Left ventricle myocardium inferior (tissue), 1 donor: ENCODE results near the gene RAB37. TPM values are rescaled to one million over a fixed set of nuclear protein-coding genes. Genes with fewer than 3 reads are reported as not detected.

Experiments
- DNase-seq: peaks from one replicate; pipeline ENCODE4 v3.0.0-alpha.2; 2020
- H3K27ac ChIP-seq: fragments of 200-600 bp; replicated peaks from 2 replicates; pipeline ENCODE4 v1.8.0; 2021
- H3K27me3 ChIP-seq: fragments of 200-600 bp; 2 replicates; pipeline ENCODE4 v1.8.0; 2021; ENCODE audit warnings: low read depth
- H3K36me3 ChIP-seq: fragments of 200-600 bp; 2 replicates; pipeline ENCODE4 v1.8.0; 2021
- H3K4me1 ChIP-seq: fragments of 200-600 bp; 2 replicates; pipeline ENCODE4 v1.8.0; 2021
- H3K4me3 ChIP-seq: fragments of 200-600 bp; 2 replicates; pipeline ENCODE4 v1.8.0; 2021; ENCODE audit warnings: mild to moderate bottlenecking, moderate library complexity
- H3K9me3 ChIP-seq: fragments of 200-600 bp; replicated peaks from 2 replicates; pipeline ENCODE4 v1.8.0; 2021
- CTCF ChIP-seq: fragments of 200-600 bp; IDR thresholded peaks from 2 replicates; pipeline ENCODE4 v1.8.0; 2021; ENCODE audit warnings: antibody characterized with exemption, mild to moderate bottlenecking, borderline replicate concordance
- intact Hi-C: fragments of 100-400 bp; cut with micrococcal nuclease; formaldehyde crosslinking; loops from one replicate; pipeline ENCODE4 v1.11.0; 2022
- total RNA-seq: library from RNA; stranded (reverse); fragmentation: NEBNext Ultra II Directional; extraction: Animal tissue kit (Norgen Biotek cat#: 25700); gene quantifications from one replicate; pipeline ENCODE4 v1.2.1, GENCODE V29; 2021
- donor health status: DM: no; HTN: yes; CAD: no; lungs with severe emphysema.

RAB37 gene
- total RNA-seq, 1 donor from 2014 or later = 1.9 TPM

DNA sequence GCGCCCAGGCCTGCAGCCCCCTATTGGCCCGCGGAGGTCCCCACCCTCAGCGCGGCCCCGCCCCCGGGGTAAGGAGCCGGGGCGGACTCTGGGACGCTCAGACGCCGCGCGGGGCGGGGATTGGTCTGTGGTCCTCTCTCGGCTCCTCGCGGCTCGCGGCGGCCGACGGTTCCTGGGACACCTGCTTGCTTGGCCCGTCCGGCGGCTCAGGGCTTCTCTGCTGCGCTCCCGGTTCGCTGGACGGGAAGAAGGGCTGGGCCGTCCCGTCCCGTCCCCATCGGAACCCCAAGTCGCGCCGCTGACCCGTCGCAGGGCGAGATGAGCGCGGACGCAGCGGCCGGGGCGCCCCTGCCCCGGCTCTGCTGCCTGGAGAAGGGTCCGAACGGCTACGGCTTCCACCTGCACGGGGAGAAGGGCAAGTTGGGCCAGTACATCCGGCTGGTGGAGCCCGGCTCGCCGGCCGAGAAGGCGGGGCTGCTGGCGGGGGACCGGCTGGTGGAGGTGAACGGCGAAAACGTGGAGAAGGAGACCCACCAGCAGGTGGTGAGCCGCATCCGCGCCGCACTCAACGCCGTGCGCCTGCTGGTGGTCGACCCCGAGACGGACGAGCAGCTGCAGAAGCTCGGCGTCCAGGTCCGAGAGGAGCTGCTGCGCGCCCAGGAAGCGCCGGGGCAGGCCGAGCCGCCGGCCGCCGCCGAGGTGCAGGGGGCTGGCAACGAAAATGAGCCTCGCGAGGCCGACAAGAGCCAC lies 11.6 kb downstream of the RAB37 start, which contains the start of gene NHERF1:
NHERF1 (plus strand) TSS at position 100 of the 750 bp plus-strand sequence; CDS start at position 319, 219 bp downstream.
- peak; percentile 96 for DNase-seq
- TF ChIP-seq CTCF = peak; percentile 39
- Histone ChIP-seq H3K4me1 (peaks cover 84% of the 10 kb centered on the region), H3K27ac (peak within 1 kb of the TSS; percentile 87), H3K36me3 (no peaks in the 10 kb centered on the region), H3K27me3 (no peaks in the 10 kb centered on the region), H3K4me3 (peak within 1 kb of the TSS; percentile 87), H3K9me3 (no peaks in the 10 kb centered on the region)
- intact Hi-C loops = loop anchor here (2.0 kb wide), 1 partner anchor 28 kb away; the partner anchor contains the start of gene NAT9

- Histone ChIP-seq H3K27ac (peak overlapping the region; percentile 87), H3K9me3 (no peaks in the 10 kb centered on the region), H3K36me3 (no peaks in the 10 kb centered on the region), H3K27me3 (no peaks in the 10 kb centered on the region), H3K4me3 (peak overlapping the region; percentile 87), H3K4me1 (peaks cover 81% of the 10 kb centered on the region)
- no peak for DNase-seq
- intact Hi-C loops = loop anchor here (2.0 kb wide), 1 partner anchor 27 kb away; the partner anchor contains the start of gene NAT9
- TF ChIP-seq CTCF = peak; percentile 2
These were observed 12.4 kb downstream of the RAB37 start for GRCh38 chr17:74749279-74750038.

GRCh38 chr17:74750039-74750326 lies 12.9 kb downstream of the RAB37 start:
- H3K9me3 ChIP-seq = no peaks in the 10 kb centered on the region
- TF ChIP-seq CTCF = no peak
- intact Hi-C loops = no loop called here
- H3K27me3 ChIP-seq = no peaks in the 10 kb centered on the region
- H3K4me3 ChIP-seq = peak overlapping the region; percentile 87
- H3K36me3 ChIP-seq = no peaks in the 10 kb centered on the region
- peak overlapping the region; percentile 87 for H3K27ac ChIP-seq
- DNase-seq = no peak
- peaks cover 77% of the 10 kb centered on the region for H3K4me1 ChIP-seq

DNA sequence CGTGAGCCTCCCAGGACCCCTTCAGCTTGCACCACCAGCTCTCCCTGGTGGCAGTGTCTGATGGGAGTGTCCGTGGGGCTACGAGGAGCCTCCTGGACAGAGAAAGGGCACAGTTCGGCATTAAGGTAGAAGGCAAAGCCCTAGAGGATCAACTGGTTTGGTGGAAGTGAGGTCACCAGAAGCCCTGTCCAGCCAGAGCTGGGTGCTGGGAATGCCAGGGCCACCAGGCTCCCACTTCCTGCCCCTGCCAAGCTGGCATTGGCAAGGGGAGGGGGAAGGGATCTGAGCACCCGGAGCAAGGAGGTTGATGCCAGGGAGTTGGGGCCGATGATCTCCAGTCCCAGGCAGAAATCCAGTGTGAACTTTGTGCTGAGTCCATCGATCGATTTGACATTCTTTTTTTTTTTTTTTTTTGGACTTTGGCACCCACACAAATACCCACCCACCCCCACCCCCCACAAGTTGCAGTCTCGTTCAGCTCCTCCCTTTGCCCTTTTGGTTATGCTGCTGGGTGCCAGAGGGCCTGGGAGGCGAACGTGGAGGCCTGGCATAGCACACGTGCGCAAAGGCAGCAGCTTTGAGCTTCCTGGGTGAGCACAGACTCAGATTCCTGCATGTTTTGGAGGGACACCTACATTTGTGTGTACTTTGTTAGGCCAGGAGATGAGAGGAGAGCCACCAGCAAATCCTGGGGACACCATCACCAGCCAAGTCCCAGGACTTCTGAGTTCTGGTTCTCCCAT lies 13.4 kb downstream of the RAB37 start:
- H3K4me1 ChIP-seq = peaks cover 75% of the 10 kb centered on the region
- TF ChIP-seq CTCF = no peak
- H3K9me3 ChIP-seq = no peaks in the 10 kb centered on the region
- DNase-seq = no peak
- peak overlapping the region; percentile 87 for H3K4me3 ChIP-seq
- H3K27me3 ChIP-seq = no peaks in the 10 kb centered on the region
- peak overlapping the region; percentile 87 for H3K27ac ChIP-seq
- intact Hi-C loops = no loop called here
- H3K36me3 ChIP-seq = no peaks in the 10 kb centered on the region

GRCh38 chr17:74752415-74752814 lies 15.4 kb downstream of the RAB37 start:
- no peaks in the 10 kb centered on the region for H3K27me3 ChIP-seq
- no peak for DNase-seq
- intact Hi-C loops = no loop called here
- TF ChIP-seq CTCF = no peak
- H3K27ac ChIP-seq = no peak overlapping the region
- no peak overlapping the region for H3K4me3 ChIP-seq
- H3K36me3 ChIP-seq = no peaks in the 10 kb centered on the region
- H3K9me3 ChIP-seq = no peaks in the 10 kb centered on the region
- peaks cover 72% of the 10 kb centered on the region for H3K4me1 ChIP-seq
